ENCODE results near the gene PLXNA3. TPM values are rescaled to one million over a fixed set of nuclear protein-coding genes. Genes with fewer than 3 reads are reported as not detected.
A peak's percentile ranks its signal among the peaks of the same experiment; 100 is the strongest.

The PLXNA3 gene
- total RNA-seq, 2 donors from 2014 or later = 15.7 to 21.0 TPM

DNA sequence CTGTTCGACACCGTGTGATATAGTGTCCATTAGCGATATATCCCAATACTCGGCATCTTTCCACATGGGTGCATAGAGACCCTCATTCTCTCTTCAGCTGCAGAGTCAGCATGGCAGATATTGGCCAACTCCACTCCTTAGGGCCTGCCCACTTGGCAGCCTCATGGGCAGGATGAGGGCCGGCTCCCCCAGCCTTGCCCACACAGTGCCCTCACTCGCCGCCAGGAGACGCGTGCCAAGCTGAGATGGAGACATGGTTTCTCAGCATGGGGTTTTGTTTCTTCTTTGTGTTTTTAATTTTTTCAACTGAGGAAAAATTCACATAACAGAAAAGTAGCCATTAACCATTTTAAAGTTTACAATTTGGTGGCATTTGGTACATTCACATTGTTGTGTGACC, 5.3 kb upstream of the PLXNA3 start:
- Histone ChIP-seq H3K4me3 (no peak overlapping the region), H3K4me1 (replicated peaks) (no peaks in the 10 kb centered on the region), H3K9me3 (no peaks in the 10 kb centered on the region), H3K36me3 (no peaks in the 10 kb centered on the region), H3K27ac (no peak overlapping the region), H3K27me3 (replicated peaks; ENCODE audit: insufficient read depth) (no peaks in the 10 kb centered on the region)
- intact Hi-C loops (cut with DNase I) = no loop called here
- WGBS = 81% methylated on average over 9 of the region's 9 CpGs
- TF ChIP-seq, protein P1, sequence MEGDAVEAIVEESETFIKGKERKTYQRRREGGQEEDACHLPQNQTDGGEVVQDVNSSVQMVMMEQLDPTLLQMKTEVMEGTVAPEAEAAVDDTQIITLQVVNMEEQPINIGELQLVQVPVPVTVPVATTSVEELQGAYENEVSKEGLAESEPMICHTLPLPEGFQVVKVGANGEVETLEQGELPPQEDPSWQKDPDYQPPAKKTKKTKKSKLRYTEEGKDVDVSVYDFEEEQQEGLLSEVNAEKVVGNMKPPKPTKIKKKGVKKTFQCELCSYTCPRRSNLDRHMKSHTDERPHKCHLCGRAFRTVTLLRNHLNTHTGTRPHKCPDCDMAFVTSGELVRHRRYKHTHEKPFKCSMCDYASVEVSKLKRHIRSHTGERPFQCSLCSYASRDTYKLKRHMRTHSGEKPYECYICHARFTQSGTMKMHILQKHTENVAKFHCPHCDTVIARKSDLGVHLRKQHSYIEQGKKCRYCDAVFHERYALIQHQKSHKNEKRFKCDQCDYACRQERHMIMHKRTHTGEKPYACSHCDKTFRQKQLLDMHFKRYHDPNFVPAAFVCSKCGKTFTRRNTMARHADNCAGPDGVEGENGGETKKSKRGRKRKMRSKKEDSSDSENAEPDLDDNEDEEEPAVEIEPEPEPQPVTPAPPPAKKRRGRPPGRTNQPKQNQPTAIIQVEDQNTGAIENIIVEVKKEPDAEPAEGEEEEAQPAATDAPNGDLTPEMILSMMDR (IDR thresholded peaks at IDR 0.05) = no peak
- TF ChIP-seq POLR2A (IDR thresholded peaks at IDR 0.05) (no peak), POLR2AphosphoS5 (IDR thresholded peaks at IDR 0.05) (no peak)
- no peak for DNase-seq (ENCODE audit: low spot score)

DNA sequence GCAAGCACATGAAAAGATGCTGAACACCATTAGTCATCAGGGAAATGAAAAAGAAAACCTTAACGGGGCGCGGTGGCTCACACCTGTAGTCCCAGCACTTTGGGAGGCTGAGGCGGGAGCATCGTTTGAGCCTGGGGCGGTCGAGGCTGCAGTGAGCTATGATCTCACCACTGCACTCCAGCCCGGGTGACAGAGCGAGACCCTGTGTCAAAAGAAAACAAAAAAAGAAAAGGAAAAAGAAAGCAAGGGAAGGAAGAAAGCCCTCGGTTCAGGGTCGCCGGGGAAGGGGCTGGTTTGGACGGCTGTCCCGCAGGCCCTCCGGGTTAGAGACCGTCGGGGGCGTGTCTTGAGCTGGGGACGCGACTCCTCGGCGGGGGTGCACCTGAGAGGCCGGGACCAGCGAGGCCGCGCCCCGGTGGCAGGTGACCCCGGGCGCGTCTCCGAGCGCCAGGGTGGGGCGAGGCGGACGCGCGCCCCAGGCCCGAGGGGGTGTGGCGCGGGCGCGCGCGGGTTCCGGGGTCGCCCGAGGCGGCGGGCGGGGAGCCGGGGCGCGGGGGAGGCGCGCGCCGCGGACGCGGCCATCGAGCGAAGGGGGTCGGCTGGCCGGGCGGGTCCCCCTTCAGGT, 478 bp upstream of the PLXNA3 start:
- H3K9me3 ChIP-seq = no peaks in the 10 kb centered on the region
- 9% methylated on average over 22 of the region's 65 CpGs for WGBS
- intact Hi-C loops (cut with DNase I) = no loop called here

DNA sequence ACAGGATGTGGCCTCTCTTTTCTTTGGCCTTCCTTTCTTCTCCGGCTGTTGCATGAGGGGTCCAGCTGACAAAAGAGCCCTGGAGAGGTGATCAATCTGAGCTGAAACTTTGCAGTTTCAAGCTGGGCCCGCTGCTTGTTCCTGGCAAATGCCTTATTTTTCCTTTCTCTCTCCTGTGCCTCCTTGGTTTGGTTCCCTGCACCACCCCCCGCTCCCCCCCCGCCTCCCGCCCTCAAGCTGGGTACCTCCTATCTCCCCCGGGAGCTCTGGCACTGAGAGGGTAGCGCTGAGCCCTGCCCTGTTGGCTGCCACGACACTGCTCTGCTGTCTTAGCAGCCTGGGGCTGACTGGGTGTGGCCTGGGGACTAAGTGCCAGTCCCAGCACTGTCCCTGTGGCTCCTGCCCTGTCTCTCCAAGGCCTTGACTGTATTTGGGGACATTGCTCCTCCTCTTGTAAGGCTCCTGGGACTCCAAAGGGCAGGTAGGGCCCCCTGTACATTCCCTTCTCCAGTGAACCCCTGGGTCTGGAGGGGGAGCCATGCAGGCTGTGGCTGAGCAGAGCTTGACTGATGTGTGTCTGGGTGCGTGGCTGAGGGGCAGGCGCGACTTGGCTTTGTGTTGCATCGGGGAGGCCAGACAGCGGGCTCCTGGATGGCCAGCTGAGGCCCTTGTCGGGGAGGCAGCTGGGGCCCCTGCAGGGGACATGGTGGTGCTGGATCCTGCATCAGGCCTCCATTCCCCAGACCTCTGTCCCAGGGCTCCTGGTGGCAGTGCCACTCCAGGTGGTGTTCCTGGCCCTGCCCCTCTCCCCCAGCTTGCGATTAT, 1.1 kb downstream of the PLXNA3 start:
- 10% methylated on average over 10 of the region's 15 CpGs for WGBS
- peak overlapping the region; percentile 73 to 77 for H3K27ac ChIP-seq

More for the DNA sequence above, 478 bp upstream of the PLXNA3 start:
- no peak for DNase-seq (ENCODE audit: low spot score)
- Histone ChIP-seq H3K4me1 (replicated peaks) (peaks cover 3% of the 10 kb centered on the region), H3K36me3 (no peaks in the 10 kb centered on the region), H3K27me3 (replicated peaks; ENCODE audit: insufficient read depth) (no peaks in the 10 kb centered on the region), H3K4me3 (peak overlapping the region; percentile 52 to 53), H3K27ac (peak overlapping the region; percentile 73 to 77)
- TF ChIP-seq POLR2A (IDR thresholded peaks at IDR 0.05) (no peak), POLR2AphosphoS5 (IDR thresholded peaks at IDR 0.05) (no peak)
- TF ChIP-seq, protein P1 (IDR thresholded peaks at IDR 0.05) = no peak

DNA sequence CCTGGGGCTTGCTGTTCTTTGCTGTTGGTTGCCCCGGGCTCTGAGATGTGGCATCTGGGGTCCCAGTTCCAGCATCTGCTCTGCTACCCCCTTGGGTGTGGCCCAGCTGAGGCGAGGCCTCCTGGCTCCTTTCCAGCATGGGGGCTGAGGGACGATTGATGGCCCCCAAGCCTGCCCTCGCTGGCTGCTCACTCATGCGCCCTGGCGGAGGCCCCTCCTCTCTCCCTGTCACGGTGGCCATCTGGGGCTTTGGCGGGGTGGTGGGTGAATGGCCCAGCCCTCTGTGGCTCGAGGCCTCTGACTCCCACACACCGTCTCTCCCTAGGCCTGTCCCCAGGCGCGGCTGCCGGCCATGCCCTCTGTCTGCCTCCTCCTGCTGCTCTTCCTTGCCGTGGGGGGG, 1.8 kb downstream of the PLXNA3 start:
- intact Hi-C loops (cut with DNase I) = no loop called here
- no peak for TF ChIP-seq POLR2A (IDR thresholded peaks at IDR 0.05)
- TF ChIP-seq, protein P1 (IDR thresholded peaks at IDR 0.05) = no peak
- TF ChIP-seq POLR2AphosphoS5 (IDR thresholded peaks at IDR 0.05) = no peak
- Histone ChIP-seq H3K36me3 (no peaks in the 10 kb centered on the region), H3K4me1 (replicated peaks) (peaks cover 3% of the 10 kb centered on the region), H3K9me3 (no peaks in the 10 kb centered on the region), H3K4me3 (peak overlapping the region in 1 of 2 donors; percentile 53), H3K27me3 (replicated peaks; ENCODE audit: insufficient read depth) (no peaks in the 10 kb centered on the region), H3K27ac (no peak overlapping the region)
- DNase-seq (ENCODE audit: low spot score) = no peak
- WGBS = 47% methylated on average over 3 of the region's 14 CpGs

More for the DNA sequence above, 1.1 kb downstream of the PLXNA3 start:
- no peak for TF ChIP-seq POLR2AphosphoS5 (IDR thresholded peaks at IDR 0.05)
- TF ChIP-seq, protein P1 (IDR thresholded peaks at IDR 0.05) = no peak
- TF ChIP-seq POLR2A (IDR thresholded peaks at IDR 0.05) = peak; percentile 25
- intact Hi-C loops (cut with DNase I) = no loop called here
- H3K4me1 ChIP-seq (replicated peaks) = peaks cover 3% of the 10 kb centered on the region
- no peaks in the 10 kb centered on the region for H3K9me3 ChIP-seq
- peak; percentile 30 for DNase-seq (ENCODE audit: low spot score)
- no peaks in the 10 kb centered on the region for H3K27me3 ChIP-seq (replicated peaks; ENCODE audit: insufficient read depth)
- H3K4me3 ChIP-seq = peak overlapping the region; percentile 52 to 53
- no peaks in the 10 kb centered on the region for H3K36me3 ChIP-seq
